ENCODE data around the gene PAF1.

The PAF1 gene

GRCh38 chr19:39416152-39417120 is 25.5 kb upstream of the PAF1 start:
- DNase-seq: no peak

- DNase-seq: no peak
These were observed 24.5 kb upstream of the PAF1 start for GRCh38 chr19:39415111-39416046.

GRCh38 chr19:39413911-39414608 is 23.2 kb upstream of the PAF1 start:
- DNase-seq: no peak

- DNase-seq: peak; percentile 47
These were observed 22.5 kb upstream of the PAF1 start for GRCh38 chr19:39413272-39413910.

GRCh38 chr19:39412867-39413271 is 22.0 kb upstream of the PAF1 start:
- no peak for DNase-seq

GRCh38 chr19:39412100-39412866 is 21.4 kb upstream of the PAF1 start, which contains the start of gene PLEKHG2:
Gene PLEKHG2, plus strand, starts transcription at chr19:39412669. Its CDS starts 1,418 bp downstream, at chr19:39414087.
- peak; percentile 98 for DNase-seq

GRCh38 chr19:39411832-39412099 is 20.9 kb upstream of the PAF1 start:
- peak; percentile 91 for DNase-seq

- DNase-seq: peak; percentile 77
These were observed 20.4 kb upstream of the PAF1 start for GRCh38 chr19:39411081-39411831.

- DNase-seq: no peak
These were observed 19.9 kb upstream of the PAF1 start for GRCh38 chr19:39410831-39411080.

- peak; percentile 92 for DNase-seq
These were observed 19.3 kb upstream of the PAF1 start for GRCh38 chr19:39410017-39410830.

- peak; percentile 96 for DNase-seq
These were observed 18.5 kb upstream of the PAF1 start for GRCh38 chr19:39409208-39410016.

- peak; percentile 63 for DNase-seq
These were observed 17.7 kb upstream of the PAF1 start for GRCh38 chr19:39408392-39409207.

GRCh38 chr19:39407660-39408391 is 16.9 kb upstream of the PAF1 start:
- peak; percentile 76 for DNase-seq

GRCh38 chr19:39407410-39407659 is 16.4 kb upstream of the PAF1 start:
- no peak for DNase-seq

- peak; percentile 93 for DNase-seq
These were observed 15.9 kb upstream of the PAF1 start, which contains the start of gene ZFP36 for GRCh38 chr19:39406656-39407409. Gene ZFP36, plus strand, starts transcription at chr19:39406847. Its CDS starts 58 bp downstream, at chr19:39406905.

GRCh38 chr19:39405958-39406655 is 15.2 kb upstream of the PAF1 start:
- DNase-seq: peak; percentile 96
